Fibroblast of pulmonary artery (primary cell): Measurements from ENCODE around the gene MAP7D3.

Experiments
- DNase-seq: peaks from one replicate; pipeline ENCODE4 v3.0.0-alpha.2; 2010; ENCODE audit warnings: low read depth
- H3K4me3 ChIP-seq: replicated peaks from 2 replicates; pipeline ENCODE4 v1.5.1; 2011; ENCODE audit warnings: low read depth, mild to moderate bottlenecking, control low read depth, low read length, moderate library complexity
- TF ChIP-seq, protein P1 (sequence below): IDR thresholded peaks from 2 replicates; pipeline ENCODE4 v1.5.1; 2011; ENCODE audit warnings: mild to moderate bottlenecking, control low read depth, low read length, inconsistent platforms; ENCODE audit errors: missing control alignments

MAP7D3 gene

DNA sequence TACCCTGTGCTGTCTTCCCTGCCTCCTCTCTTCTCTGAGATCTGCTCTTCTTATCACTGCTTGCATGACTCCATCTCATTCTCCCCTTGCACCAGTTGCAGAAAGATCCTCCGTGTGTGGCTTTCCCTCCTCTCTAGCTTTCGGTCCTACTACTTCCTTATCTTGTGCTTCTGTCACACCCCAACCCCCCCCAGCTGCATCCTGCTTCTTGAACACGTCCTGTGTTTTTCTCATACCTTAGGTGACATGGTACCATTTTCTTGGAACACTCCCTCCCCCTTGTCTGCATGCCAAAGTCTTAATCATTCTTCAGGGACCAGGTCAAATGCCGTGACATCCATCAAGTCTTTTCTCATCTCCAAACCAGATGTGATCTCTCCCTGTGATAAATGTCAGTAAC is 57.4 kb downstream of the MAP7D3 start:
- H3K4me3 ChIP-seq: no peak overlapping the region
- no peak for DNase-seq
- TF ChIP-seq, protein P1, sequence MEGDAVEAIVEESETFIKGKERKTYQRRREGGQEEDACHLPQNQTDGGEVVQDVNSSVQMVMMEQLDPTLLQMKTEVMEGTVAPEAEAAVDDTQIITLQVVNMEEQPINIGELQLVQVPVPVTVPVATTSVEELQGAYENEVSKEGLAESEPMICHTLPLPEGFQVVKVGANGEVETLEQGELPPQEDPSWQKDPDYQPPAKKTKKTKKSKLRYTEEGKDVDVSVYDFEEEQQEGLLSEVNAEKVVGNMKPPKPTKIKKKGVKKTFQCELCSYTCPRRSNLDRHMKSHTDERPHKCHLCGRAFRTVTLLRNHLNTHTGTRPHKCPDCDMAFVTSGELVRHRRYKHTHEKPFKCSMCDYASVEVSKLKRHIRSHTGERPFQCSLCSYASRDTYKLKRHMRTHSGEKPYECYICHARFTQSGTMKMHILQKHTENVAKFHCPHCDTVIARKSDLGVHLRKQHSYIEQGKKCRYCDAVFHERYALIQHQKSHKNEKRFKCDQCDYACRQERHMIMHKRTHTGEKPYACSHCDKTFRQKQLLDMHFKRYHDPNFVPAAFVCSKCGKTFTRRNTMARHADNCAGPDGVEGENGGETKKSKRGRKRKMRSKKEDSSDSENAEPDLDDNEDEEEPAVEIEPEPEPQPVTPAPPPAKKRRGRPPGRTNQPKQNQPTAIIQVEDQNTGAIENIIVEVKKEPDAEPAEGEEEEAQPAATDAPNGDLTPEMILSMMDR: no peak

DNA sequence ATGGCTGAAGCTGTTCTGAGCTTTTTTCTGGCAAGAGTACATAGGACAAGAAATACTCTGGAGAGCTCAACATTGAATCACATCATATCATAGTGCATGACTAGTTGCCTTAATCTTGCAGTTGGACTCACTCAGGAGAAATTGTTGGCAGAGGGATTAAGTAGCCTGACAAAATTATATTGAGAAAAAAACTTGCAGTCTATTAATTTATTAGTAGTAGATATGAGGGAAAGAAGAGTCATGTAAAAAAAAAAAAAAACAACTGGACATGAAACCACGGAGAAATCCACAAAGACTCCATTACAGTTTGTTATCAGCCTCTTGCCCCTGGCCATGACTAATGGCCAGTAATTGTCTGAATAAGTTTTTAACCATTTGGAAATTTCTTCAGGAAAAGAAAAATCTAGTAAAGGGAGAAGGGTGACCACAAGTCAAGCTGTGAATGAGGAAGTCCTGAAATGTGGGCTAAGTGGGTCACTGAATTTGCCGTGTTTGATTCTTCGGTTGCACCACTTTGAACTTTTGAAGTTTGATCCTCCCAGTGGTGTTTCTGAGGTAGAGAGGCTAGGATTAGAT is 58.3 kb downstream of the MAP7D3 start:
- TF ChIP-seq, protein P1: no peak
- H3K4me3 ChIP-seq: no peak overlapping the region
- peak; percentile 56 for DNase-seq

DNA sequence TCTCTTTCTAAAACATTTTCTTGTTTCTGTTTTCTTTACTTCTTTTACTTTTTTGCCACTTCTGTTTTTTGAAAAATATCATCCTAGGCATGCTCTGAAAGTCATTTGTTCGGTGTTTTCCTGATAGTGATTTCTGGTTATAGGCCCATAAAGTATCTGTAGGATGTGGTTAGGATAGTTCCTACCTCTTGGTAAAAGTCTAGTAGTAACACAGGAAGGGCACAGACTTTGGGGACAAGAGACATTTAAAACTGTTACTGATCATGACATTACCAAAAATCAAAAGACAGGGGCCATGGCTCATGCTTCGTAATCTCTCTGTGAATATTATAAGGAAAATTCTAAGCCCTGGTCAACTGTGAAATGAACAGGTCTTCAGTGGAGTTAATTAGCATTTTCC is 59.1 kb downstream of the MAP7D3 start:
- H3K4me3 ChIP-seq: no peak overlapping the region
- no peak for DNase-seq
- TF ChIP-seq, protein P1: no peak

DNA sequence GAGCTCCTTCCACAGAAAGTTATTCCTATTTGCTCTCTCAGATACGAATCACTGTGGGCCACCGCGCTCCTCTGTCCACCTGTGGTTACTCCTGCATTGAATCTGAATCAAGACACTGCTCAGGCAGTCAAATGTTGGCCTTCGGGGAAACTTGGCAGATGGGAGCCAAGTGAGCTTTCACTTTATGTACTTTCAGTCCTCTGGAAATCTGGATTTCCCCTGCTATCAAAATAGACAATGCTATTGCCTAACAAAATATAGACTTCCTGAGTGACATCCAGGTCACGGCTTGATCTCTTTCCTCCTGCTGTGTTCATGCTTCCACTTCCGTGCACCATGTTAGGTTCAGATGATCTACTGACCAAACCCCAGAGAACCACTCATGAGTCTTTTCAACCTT is 60.0 kb downstream of the MAP7D3 start:
- TF ChIP-seq, protein P1: no peak
- no peak for DNase-seq
- no peak overlapping the region for H3K4me3 ChIP-seq

DNA sequence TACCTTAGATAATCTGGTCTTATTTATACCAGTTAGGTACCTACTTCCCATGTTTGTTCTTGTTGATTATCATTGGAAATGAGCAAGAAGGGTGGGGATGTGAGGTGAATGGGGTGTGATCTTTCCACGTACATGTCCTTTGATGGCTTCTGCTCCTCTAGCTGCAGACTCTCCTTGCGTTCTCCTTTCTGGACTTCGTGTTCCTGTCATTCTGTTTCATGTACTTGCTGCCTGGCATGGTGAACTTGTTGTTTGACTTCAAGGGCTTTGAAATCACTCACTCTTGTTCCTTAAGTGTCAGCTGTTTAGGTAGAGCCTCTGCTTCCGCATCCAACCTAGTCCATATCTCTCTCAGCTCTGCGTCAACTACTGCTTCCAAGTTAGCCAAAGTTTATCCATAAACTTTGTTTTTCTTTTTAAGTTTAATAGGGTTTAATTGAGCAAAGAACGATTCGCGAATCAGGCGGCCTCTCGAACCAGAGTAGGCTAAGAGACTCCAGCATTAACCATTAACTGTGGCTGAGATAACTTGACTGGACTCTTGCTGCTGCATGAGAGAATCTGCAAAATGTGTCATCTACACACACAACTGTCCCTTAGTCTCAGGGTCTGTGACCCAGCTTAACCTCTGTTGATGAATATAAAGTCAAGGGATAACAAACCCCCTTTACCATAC is 61.0 kb downstream of the MAP7D3 start:
- TF ChIP-seq, protein P1: no peak
- H3K4me3 ChIP-seq: no peak overlapping the region
- no peak for DNase-seq

DNA sequence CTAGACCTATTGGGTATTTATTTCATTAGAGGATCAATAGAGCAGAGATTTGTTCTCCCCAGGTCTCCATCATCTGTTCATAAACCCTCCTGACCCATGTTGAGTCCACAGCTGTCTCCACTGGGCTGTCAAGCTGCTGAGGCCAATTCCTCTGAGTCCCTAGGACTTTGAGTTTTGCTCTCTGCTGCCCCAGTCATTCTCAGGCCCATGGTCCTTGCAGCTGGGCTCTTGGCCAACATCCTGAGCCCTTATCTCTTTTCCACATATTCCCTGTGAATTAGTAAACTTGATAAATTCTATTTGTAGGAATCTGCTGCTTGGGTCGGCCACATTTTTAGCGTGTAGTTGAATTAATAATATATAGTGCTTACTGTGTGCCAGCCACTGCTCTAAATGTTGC is 62.0 kb downstream of the MAP7D3 start:
- H3K4me3 ChIP-seq: no peak overlapping the region
- TF ChIP-seq, protein P1: no peak
- no peak for DNase-seq

DNA sequence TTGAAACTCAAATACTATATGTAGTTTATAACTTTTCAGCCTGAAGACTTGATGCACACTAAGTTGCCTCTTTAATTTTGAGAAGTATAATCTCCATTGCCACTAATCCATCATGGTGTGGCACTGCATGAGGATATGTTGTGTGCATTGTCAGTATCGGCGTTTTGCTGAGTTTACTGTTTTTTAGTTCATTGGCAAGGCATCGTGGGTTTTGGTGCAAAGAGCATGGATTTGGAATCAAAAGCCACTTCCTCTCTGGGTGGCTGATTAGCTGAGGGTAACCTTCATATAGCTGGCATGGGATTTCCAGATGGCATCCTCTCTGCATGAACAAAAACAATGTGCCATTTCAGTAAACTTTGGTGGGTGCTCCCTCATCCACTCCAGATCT is 65.2 kb downstream of the MAP7D3 start:
- no peak overlapping the region for H3K4me3 ChIP-seq
- no peak for DNase-seq
- TF ChIP-seq, protein P1: no peak
